Bronchial epithelial cell (primary cell): Measurements from ENCODE around the gene RPL37. TPM values are rescaled to one million over a fixed set of nuclear protein-coding genes. Genes with fewer than 3 reads are reported as not detected.
"Not testable (repeated sequence)": the region's sequence is repeated elsewhere in the genome, so short reads cannot be mapped to it uniquely, and the experiment has no call there.

Experiments
- DNase-seq: peaks from one replicate; pipeline ENCODE4 v3.0.0-alpha.2; 2010; ENCODE audit warnings: low read depth
- FAIRE-seq: peaks from 2 replicates; lab custom pipeline; 2011; peaks lifted over from hg19 to GRCh38; lab: Jason Lieb, UNC
- H3K27me3 ChIP-seq: 2 replicates; pipeline ENCODE4 v1.5.1; 2011; ENCODE audit warnings: low read length; ENCODE audit not compliant: control insufficient read depth, insufficient read depth
- H3K36me3 ChIP-seq: 2 replicates; pipeline ENCODE4 v1.5.1; 2011; ENCODE audit warnings: low read length; ENCODE audit not compliant: control insufficient read depth, insufficient read depth
- H3K4me3 ChIP-seq: 2 replicates; pipeline ENCODE4 v1.5.1; 2011; ENCODE audit warnings: mild to moderate bottlenecking, low read depth, low read length, control low read depth
- CTCF ChIP-seq: IDR thresholded peaks from 2 replicates; pipeline ENCODE4 v1.5.1; 2011; ENCODE audit warnings: mild to moderate bottlenecking, moderate library complexity, low read length, control low read depth, inconsistent platforms; ENCODE audit not compliant: insufficient read depth, severe bottlenecking
- total RNA-seq: library from RNA; depleted of rRNA; stranded (reverse); fragments of >200 nt; gene quantifications from 2 replicates; pipeline ENCODE4 v1.2.1, GENCODE V29; 2014

RPL37 gene
- total RNA-seq, 1 donor from 2014 or later = 264 TPM

GRCh38 chr5:40827188-40827977, 7.6 kb downstream of the RPL37 start:
- Histone ChIP-seq H3K27me3 (no peaks in the 10 kb centered on the region), H3K4me3 (no peak overlapping the region), H3K36me3 (peaks cover 35% of the 10 kb centered on the region)
- DNase-seq (no peak), FAIRE-seq (no peak)
- TF ChIP-seq CTCF = no peak

GRCh38 chr5:40826489-40827187, 8.4 kb downstream of the RPL37 start:
- Histone ChIP-seq H3K27me3 (no peaks in the 10 kb centered on the region), H3K36me3 (peaks cover 30% of the 10 kb centered on the region), H3K4me3 (no peak overlapping the region)
- no peak for TF ChIP-seq CTCF
- FAIRE-seq (no peak), DNase-seq (no peak)

- not testable (repeated sequence) for DNase-seq, H3K4me3 ChIP-seq, H3K27me3 ChIP-seq, FAIRE-seq
- H3K36me3 ChIP-seq = peaks cover 21% of the 10 kb centered on the region
These were observed 9.5 kb downstream of the RPL37 start for GRCh38 chr5:40825461-40826043.

GRCh38 chr5:40823459-40823858, 11.6 kb downstream of the RPL37 start:
- no peak for DNase-seq
- no peak overlapping the region for H3K4me3 ChIP-seq
- H3K36me3 ChIP-seq = peaks cover 10% of the 10 kb centered on the region
- no peak for FAIRE-seq
- TF ChIP-seq CTCF = no peak
- H3K27me3 ChIP-seq = no peaks in the 10 kb centered on the region

- FAIRE-seq = no peak
- no peaks in the 10 kb centered on the region for H3K36me3 ChIP-seq
- H3K4me3 ChIP-seq = no peak overlapping the region
- TF ChIP-seq CTCF = no peak
- no peaks in the 10 kb centered on the region for H3K27me3 ChIP-seq
- no peak for DNase-seq
These were observed 21.2 kb downstream of the RPL37 start for GRCh38 chr5:40813698-40814281.

- no peak overlapping the region for H3K4me3 ChIP-seq
- no peak for TF ChIP-seq CTCF
- H3K27me3 ChIP-seq = no peaks in the 10 kb centered on the region
- H3K36me3 ChIP-seq = no peaks in the 10 kb centered on the region
- DNase-seq (no peak), FAIRE-seq (no peak)
These were observed 22.9 kb downstream of the RPL37 start for GRCh38 chr5:40812125-40812524.
